IPS-18a (cell line): ENCODE data around the gene TBCA.
"Not testable (repeated sequence)": the region's sequence is repeated elsewhere in the genome, so short reads cannot be mapped to it uniquely, and the experiment has no call there.

Experiments used
- H3K27ac ChIP-seq: one replicate; pipeline ENCODE4 v1.5.1; 2013; ENCODE audit warnings: low read length
- H3K27me3 ChIP-seq: one replicate; pipeline ENCODE4 v1.6.1; 2013; ENCODE audit warnings: mild to moderate bottlenecking, low read length; ENCODE audit not compliant: control insufficient read depth, insufficient read depth
- H3K36me3 ChIP-seq: one replicate; pipeline ENCODE4 v1.6.1; 2013; ENCODE audit warnings: low read depth, low read length; ENCODE audit not compliant: control insufficient read depth
- H3K4me1 ChIP-seq: one replicate; pipeline ENCODE4 v1.6.1; 2013; ENCODE audit warnings: low read depth, low read length; ENCODE audit not compliant: control insufficient read depth
- H3K4me3 ChIP-seq: one replicate; pipeline ENCODE4 v1.5.1; 2013; ENCODE audit warnings: low read length
- H3K9ac ChIP-seq: one replicate; pipeline ENCODE4 v1.6.1; 2013; ENCODE audit warnings: mild to moderate bottlenecking, low read length, moderate library complexity
- H3K9me3 ChIP-seq: one replicate; pipeline ENCODE4 v1.6.1; 2013; ENCODE audit warnings: low read depth, low read length; ENCODE audit not compliant: control insufficient read depth

The TBCA gene

DNA sequence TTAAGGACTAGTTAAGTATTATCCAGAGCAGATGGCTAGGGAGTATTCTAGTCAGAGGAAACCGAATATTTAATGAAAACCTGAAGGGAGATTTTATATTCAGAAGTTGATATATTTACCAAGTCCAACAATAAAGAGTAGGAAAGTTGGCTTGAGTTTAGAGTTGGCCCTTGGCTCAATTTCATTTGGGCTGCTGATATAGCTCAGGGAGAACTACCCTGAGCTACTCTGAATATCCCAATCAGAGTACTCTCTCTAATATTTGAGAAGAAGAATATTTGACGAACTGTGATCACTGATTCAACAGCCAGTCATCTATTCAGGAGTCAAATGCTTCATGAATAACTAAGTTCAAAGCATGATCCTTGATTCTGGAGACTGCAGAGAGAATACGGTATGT is 34.5 kb downstream of the TBCA start:
- Histone ChIP-seq H3K4me3 (no peak overlapping the region), H3K9ac (no peak overlapping the region), H3K4me1 (no peaks in the 10 kb centered on the region), H3K36me3 (no peaks in the 10 kb centered on the region), H3K27ac (no peak overlapping the region), H3K27me3 (no peaks in the 10 kb centered on the region), H3K9me3 (no peaks in the 10 kb centered on the region)

DNA sequence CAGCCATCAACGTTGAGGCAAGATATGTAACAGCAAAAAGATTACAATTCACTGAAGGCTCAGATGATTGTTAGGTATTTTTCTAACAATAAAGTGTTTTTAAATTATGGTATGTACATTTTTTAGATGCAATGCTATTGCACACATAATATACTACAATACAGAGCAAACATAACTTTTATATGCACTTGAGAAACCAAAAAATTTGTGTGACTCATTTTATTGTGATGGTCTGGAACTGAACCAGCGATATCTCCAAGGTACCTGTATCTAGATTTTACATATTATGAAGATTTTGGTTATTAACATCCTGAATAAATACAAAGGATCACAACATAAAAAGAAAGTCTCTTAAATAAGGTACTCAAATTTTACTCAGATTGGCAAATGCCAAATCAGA is 41.3 kb downstream of the TBCA start:
- H3K4me1 ChIP-seq: no peaks in the 10 kb centered on the region
- no peak overlapping the region for H3K9ac ChIP-seq
- H3K27ac ChIP-seq: no peak overlapping the region
- no peaks in the 10 kb centered on the region for H3K27me3 ChIP-seq
- no peaks in the 10 kb centered on the region for H3K9me3 ChIP-seq
- no peak overlapping the region for H3K4me3 ChIP-seq
- H3K36me3 ChIP-seq: no peaks in the 10 kb centered on the region

DNA sequence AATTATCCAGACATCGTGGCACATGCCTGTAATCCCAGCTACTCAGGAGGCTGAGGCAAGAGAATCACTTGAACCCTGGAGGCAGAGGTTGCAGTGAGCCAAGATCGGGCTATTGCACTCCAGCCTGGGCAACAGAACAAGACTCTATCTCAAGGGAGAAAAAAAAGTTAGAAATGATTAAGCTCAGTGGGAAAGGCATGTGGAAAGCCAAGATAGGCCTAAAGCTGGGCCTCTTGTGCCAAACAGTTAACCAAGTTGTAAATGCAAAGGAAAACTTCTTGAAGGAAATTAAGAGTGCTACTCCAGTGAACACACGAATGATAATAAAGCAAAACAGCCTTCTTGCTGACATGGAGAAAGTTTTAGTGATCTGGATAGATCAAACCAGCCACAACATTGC is 43.0 kb downstream of the TBCA start:
- no peaks in the 10 kb centered on the region for H3K36me3 ChIP-seq
- no peak overlapping the region for H3K27ac ChIP-seq
- H3K4me3 ChIP-seq: no peak overlapping the region
- H3K9me3 ChIP-seq: no peaks in the 10 kb centered on the region
- H3K27me3 ChIP-seq: no peaks in the 10 kb centered on the region
- H3K9ac ChIP-seq: no peak overlapping the region
- H3K4me1 ChIP-seq: no peaks in the 10 kb centered on the region

DNA sequence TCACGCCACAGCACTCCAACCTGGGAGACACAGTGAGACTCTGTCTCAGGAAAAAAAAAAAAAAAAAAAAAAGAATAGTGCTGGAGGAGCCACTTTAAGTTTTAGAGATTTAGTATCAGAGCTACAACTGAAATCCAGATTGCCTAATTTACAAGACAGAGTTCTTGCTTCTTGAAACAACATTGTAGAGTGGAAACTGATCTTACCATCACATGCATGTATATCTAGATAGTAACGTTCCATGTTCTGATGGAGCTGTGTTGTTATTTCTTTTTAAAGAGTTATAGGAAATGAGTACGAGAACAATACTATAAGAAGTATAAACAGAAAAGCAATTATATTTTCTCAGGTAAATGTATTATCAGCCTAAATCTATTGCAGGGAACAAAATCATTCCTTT is 48.9 kb downstream of the TBCA start:
- Histone ChIP-seq H3K9ac (no peak overlapping the region), H3K9me3 (no peaks in the 10 kb centered on the region), H3K4me3 (no peak overlapping the region), H3K36me3 (no peaks in the 10 kb centered on the region), H3K27ac (no peak overlapping the region), H3K27me3 (no peaks in the 10 kb centered on the region), H3K4me1 (no peaks in the 10 kb centered on the region)

DNA sequence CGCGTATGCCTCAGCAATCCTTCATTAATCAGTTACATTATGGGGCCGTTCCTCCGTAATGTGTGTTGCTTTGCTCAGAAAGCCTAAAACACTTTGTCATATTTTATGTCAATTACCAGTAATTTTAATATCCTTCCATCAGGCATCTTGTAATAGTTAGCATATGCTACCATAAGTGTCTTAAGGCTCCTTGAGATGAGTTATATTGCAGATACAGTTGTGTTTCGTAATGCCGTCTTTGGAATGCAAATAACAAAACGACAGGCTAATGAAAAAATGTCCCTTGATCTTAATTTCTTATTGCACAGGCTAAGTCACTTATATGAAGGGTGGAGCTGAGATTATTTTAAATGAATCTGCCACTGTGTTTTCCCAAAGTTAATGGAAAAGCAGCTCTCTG is 50.5 kb downstream of the TBCA start:
- Histone ChIP-seq H3K36me3 (no peaks in the 10 kb centered on the region), H3K9ac (no peak overlapping the region), H3K9me3 (no peaks in the 10 kb centered on the region), H3K27me3 (no peaks in the 10 kb centered on the region), H3K27ac (no peak overlapping the region), H3K4me3 (no peak overlapping the region), H3K4me1 (no peaks in the 10 kb centered on the region)

DNA sequence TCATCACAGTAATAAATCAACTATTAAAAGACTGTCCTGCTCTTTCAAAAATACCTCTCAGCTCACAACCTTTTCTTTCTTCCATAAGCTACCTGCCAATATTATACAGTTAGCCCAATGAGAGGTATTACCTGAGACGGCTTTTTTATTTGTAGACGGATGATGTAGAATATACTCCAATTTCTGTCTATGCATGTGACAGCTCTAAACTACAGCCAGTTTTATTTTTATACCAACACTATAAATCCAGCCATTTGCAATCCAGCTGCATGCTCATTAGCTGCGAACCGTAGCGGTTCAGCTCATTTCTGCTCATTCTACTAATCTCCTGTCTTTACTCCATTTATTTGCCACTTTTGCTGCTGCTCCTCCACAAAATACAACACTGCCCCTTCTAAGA is 51.2 kb downstream of the TBCA start:
- no peak overlapping the region for H3K9ac ChIP-seq
- no peaks in the 10 kb centered on the region for H3K9me3 ChIP-seq
- H3K4me3 ChIP-seq: no peak overlapping the region
- H3K27ac ChIP-seq: no peak overlapping the region
- H3K27me3 ChIP-seq: no peaks in the 10 kb centered on the region
- no peaks in the 10 kb centered on the region for H3K36me3 ChIP-seq
- no peaks in the 10 kb centered on the region for H3K4me1 ChIP-seq

DNA sequence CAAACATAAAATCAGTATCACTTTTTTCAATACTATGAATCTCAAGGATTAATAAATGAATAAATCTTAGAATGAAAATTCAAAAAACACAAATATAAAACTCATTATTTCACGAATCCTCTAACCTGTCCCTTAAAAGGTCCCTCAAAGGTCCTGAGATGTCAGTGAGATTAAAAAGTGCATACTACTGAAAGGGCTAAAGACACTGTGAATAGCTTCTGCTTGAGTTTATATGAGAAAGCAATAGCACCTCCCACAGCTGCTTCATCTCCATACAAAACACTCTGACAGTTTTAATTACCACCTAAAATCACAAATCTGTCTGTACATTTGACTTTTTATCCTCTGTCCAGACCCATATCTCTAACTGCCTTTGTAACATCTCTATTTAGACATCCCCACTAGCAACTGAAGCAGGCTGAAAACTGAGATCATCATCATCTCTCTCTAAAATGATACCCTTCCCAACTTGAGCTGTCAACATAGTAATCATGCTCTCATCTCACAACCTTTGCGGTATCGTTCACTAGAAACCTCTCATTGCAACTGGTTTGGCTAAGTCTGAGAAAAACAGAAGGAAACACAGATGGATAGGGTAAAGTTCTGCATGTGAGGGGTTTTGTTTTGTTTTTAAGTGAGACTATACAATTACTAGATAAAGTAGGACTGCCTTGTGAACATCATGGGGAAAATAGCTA is 56.3 kb downstream of the TBCA start:
- Histone ChIP-seq H3K4me3 (no peak overlapping the region), H3K4me1 (no peaks in the 10 kb centered on the region), H3K27ac (no peak overlapping the region), H3K36me3 (no peaks in the 10 kb centered on the region), H3K9me3 (no peaks in the 10 kb centered on the region), H3K9ac (no peak overlapping the region), H3K27me3 (no peaks in the 10 kb centered on the region)

DNA sequence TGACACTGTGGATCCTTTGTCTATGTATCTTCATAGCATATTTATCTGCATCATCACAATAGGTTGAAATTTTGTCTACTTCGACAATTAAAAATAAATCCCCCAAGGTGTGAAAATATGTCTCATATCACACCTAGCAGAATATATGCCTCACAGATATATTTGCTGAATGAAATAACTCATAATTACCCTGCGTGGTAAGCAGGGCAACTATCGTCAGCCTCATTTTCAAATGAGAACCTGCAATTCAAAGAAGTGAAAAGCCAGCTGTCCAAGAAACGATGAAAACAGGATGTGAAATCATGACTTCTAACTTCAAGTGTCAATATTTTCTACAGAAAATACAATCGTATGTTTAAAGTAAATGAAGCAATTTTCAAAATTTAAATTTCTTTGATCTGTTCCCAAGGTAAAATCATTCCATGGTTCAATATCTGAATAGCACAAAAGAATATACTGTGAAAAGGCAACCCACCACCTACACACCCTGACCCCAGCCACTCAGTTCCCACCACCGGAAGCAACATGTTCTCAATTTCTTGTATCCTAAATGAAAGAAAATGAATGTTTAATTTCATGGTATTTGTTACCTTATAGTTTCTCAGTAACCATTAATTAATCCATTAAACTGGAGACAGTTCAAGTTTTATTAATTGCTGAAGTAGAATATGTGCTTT is 57.1 kb downstream of the TBCA start:
- Histone ChIP-seq H3K9me3 (no peaks in the 10 kb centered on the region), H3K4me3 (no peak overlapping the region), H3K27ac (no peak overlapping the region), H3K4me1 (no peaks in the 10 kb centered on the region), H3K36me3 (no peaks in the 10 kb centered on the region), H3K27me3 (no peaks in the 10 kb centered on the region), H3K9ac (no peak overlapping the region)

DNA sequence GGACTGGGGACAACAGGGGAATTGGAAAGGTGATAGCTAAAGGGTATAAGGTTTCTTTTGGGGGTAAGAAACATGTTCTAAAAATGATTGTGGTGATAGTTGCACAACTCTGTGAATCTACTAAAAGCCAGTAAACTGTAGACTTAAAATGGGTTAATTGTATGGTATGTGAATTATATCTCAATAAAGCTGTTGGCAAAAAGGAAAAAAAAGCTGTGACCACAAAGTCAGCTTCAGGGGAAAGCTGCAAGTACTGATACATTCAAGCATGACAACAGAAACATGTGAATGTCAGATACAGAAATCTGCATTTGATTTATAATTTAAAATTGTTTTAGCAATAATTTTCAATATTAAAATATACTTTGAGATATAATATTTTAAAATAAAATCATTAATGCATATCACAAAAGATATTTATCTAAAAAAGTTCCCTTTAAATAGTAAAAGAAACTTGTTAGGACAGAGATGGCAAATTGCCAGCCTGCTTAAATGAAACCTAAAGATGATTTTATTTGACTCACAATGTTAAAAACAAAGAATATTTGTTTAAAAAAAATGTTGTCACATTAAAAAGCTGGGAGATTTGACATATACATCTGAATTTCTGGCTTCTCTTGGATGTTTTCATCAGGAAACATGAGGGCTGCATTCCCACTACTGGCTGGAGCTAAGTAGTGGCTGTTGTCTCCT is 66.0 kb downstream of the TBCA start:
- no peaks in the 10 kb centered on the region for H3K9me3 ChIP-seq
- no peaks in the 10 kb centered on the region for H3K4me1 ChIP-seq
- no peak overlapping the region for H3K9ac ChIP-seq
- H3K27ac ChIP-seq: no peak overlapping the region
- H3K4me3 ChIP-seq: no peak overlapping the region
- H3K36me3 ChIP-seq: peaks cover 26% of the 10 kb centered on the region
- no peaks in the 10 kb centered on the region for H3K27me3 ChIP-seq

DNA sequence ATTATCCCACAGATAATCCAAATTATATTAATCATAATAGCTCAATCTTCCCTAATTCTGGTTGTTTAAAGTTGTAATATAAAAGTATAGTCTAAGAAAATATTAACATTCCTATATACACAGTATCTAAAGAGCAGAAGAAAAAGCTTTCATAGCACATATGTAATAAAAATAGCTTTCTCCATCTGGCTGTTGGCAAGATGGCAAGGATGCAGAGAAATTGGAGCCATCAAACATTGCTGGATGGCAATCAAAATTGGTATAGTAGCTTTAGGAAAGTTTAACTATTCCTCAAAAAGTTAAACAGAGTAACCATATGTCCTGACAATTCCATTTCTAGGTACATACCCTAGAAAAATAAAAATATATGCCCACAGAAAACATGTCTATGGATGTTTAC is 66.8 kb downstream of the TBCA start:
- Histone ChIP-seq H3K4me1 (no peaks in the 10 kb centered on the region), H3K27ac (no peak overlapping the region), H3K9ac (no peak overlapping the region), H3K27me3 (no peaks in the 10 kb centered on the region), H3K9me3 (no peaks in the 10 kb centered on the region), H3K4me3 (no peak overlapping the region), H3K36me3 (peaks cover 34% of the 10 kb centered on the region)

DNA sequence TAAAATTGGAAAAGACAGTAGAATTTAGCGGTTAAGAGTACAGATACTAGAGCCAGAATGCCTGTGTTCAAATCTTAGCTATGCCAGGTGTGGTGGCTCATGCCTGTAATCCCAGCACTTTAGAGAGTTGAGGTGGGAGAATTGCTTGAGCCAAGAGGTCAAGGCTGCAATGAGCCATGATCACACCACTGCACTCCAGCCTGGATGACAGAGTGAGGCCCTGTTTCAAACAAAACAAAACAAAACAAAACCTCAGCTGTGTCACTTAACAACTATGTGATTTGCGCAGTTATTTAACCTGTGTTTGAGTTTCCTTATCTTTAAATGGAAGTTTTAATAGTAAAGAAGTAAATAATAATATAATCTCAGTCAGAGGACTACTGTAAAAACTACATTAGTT is 68.3 kb downstream of the TBCA start:
- H3K36me3 ChIP-seq: peaks cover 43% of the 10 kb centered on the region
- H3K4me3 ChIP-seq: no peak overlapping the region
- H3K27me3 ChIP-seq: no peaks in the 10 kb centered on the region
- H3K4me1 ChIP-seq: no peaks in the 10 kb centered on the region
- H3K9me3 ChIP-seq: no peaks in the 10 kb centered on the region
- H3K9ac ChIP-seq: no peak overlapping the region
- H3K27ac ChIP-seq: no peak overlapping the region

DNA sequence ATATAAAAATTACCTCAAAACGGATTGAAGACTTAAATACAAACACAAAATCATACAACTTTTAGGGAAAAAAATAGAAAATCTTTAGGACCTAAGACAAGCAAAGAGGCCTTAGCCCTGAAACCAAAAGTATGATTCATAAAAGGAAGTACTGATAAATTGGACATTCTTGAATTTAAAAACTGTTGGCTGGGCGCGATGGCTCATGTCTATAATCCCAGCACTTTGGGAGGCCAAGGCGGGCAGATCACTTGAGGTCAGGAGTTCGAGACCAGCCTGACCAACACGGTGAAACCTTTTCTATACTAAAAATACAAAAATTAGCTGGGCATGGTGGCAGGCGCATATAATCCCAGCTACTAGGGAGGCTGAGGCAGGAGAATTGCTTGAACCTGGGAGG is 76.6 kb downstream of the TBCA start:
- not testable (repeated sequence) for H3K4me1 ChIP-seq, H3K27ac ChIP-seq, H3K27me3 ChIP-seq, H3K4me3 ChIP-seq, H3K9me3 ChIP-seq, H3K9ac ChIP-seq
- H3K36me3 ChIP-seq: peaks cover 22% of the 10 kb centered on the region
